NCI-H1105 (cell line): ENCODE data around the gene ATP5PD.
"Not testable (repeated sequence)": the region's sequence is repeated elsewhere in the genome, so short reads cannot be mapped to it uniquely, and the experiment has no call there.

Source experiments
- DNase-seq: peaks from one replicate; lab custom pipeline; 2025; lab: John Stamatoyannopoulos, UW

ATP5PD gene

DNA sequence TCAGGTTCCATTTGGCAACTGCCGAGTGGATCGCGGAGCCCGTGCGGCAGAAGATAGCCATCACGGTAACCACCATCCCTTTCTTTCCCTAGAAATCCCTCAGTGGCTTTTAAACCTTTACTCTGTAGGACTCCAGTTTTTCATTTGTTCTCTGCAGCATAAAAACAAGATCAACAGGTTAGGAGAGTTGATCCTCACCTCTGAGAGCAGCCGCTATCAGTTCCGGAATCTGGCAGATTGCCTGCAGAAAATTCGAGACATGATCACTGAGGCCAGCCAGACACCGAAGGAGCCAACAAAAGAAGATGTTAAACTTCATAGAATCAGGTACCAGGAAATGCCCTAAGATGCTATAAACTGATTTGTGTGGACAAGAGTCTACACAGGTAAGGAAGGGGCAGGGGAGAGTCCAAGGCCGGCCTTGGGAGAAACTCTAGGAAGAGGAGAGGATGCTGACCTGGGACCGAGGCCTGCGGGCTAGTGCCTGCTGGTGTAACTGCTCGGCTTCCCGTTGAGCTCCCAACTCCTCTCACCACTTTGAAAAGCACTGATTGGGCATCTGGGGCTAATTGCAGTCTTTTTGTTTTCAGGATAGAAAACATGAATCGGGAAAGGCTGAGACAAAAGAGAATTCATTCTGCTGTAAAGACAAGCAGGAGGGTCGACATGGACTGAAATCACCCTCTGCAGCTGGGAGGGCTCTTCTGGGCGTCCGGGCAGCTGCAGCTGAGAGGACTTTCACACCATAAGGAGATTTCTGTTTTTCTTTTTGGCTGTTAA is 26.2 kb downstream of the ATP5PD start:
- no peak for DNase-seq

DNA sequence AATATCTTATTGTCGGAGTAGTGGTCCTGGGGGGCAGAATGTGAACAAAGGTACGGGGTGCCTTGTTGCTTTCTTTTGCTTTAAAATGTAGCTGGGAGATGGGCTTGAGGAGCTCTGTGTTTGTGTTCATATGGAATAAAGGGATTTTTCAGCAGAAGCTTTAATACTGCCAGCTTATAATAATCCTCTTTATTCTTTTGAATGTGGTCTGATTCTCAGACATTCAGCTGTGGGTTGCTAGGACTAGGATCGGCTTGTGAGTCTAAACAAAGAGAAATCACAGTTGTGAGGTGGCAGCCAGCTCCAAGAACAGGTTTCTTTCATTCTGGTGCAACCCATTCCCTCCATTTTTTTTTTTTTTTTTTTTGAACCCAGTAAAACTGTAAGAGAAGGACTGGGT is 27.1 kb downstream of the ATP5PD start:
- no peak for DNase-seq

DNA sequence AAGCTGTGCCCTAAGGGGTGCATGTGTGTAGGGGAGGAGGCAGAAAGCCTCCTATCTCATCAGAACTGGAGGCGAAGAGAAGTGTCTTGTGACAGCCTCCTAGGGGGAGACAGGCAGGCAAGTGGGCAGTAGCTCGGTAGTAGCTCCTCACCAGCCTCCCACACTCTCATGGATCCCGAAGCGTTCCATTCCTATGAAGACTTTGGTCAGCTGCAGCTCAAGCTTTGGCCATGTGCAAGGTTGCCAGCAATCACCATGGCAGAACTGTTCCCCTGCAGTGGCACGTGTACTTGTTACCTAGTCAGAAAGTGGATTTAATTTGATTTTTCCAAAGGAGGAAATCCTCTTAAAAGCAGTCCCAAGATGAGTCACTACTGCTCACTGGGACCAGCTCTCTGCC is 27.6 kb downstream of the ATP5PD start:
- no peak for DNase-seq

DNA sequence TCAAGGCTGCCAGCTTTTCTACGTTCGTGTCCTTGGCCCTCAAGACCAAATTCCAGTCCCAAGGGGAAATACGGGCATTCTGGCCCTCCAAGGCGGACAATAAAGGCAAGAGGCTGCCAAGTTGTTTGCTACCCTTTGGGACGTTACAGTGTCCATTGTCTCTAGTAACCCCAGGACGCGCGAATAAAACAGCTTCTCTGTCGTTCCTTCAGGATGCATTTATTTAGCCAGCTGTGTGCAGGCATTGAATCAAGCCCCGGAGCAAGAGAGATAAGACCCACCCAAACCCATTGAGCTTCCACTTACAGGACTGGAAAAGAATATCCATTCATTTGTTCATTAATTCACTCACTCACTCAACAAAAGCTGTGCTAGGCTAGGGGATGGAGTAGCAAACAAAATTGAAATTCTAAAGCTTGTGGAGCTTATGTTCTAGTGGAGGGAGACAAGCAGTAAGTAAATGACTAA is 33.6 kb downstream of the ATP5PD start:
- DNase-seq: no peak

DNA sequence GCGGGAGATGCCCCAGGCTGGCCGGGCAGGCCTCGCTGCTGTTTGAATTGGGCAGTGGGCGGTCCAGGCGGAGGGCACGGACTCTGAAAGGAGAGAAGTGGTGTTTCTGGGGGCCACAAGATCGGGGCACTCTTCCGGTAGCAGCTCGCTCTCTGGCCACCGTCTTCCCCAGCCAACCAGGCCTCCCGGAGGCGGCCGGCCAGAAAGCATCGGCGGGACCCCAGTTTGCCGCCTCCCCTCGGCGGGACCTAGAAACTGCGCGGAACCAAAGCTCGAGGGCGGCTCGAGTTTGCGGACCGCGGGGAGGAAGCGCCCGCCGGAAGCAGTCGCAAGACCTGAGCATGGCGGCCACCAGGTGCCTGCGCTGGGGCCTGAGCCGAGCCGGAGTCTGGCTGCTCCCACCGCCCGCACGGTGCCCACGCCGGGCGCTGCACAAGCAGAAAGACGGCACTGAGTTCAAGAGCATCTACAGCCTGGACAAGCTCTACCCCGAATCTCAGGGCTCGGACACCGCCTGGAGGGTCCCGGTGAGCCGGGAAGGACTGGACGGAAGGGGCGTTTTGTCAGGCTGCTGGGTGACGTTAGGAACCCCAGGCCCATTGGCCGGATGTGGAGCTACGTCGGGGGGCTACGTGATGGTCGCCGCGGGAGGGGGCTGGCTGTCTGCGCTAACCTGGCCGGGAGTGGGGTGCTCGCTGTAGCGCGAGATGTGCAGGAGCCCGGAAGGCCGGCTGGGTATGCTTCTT is 34.2 kb downstream of the ATP5PD start, which contains the start of gene MRPL58:
MRPL58 (plus strand) TSS at position 325 of the 746 bp plus-strand sequence; CDS start at position 342, 17 bp downstream.
- DNase-seq: peak; percentile 79

DNA sequence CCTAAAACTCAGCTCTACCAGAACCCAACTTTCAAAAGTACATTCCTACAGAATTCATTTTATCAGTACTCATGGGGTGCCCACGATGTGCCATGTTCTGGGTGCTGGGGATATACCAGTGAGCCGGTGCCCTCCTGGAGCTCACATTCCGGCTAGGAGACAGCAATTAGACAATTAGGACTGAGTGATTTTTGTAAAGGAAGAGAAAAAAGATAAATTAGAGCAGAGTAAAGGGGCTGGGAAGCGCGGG is 34.7 kb downstream of the ATP5PD start:
- no peak for DNase-seq

DNA sequence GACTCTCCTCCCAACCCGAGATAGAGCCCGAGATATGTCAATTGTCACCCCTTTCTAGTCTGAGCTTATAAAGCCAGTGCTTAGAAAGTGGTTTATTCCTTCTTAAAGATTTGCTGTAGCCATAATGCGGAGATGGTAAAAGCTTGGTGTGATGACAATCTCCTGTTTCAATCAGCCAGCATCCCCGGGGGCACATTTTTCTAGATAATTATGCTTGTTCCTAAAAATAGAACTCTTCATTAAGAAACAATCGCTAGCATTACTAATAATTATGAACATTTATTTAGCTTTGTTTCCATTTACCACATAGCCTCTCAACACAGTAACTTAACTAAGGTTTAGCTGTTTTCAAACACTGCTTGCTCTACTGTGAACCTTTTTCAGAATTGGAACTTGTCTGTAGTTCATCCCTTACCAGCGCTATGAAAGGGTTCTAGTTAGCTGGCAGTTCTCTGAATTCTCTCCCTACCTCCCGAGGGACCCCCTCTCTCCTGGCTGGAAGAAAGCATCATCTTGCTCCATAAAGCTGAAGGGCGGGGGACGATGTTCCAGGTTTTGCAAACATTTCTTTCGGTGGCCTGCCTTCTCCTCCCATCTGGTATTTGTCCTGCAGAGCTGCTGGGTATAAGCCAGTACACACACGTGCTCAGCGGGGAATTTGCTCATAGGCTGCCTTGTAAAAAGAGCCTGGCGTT is 35.2 kb downstream of the ATP5PD start:
- no peak for DNase-seq

DNA sequence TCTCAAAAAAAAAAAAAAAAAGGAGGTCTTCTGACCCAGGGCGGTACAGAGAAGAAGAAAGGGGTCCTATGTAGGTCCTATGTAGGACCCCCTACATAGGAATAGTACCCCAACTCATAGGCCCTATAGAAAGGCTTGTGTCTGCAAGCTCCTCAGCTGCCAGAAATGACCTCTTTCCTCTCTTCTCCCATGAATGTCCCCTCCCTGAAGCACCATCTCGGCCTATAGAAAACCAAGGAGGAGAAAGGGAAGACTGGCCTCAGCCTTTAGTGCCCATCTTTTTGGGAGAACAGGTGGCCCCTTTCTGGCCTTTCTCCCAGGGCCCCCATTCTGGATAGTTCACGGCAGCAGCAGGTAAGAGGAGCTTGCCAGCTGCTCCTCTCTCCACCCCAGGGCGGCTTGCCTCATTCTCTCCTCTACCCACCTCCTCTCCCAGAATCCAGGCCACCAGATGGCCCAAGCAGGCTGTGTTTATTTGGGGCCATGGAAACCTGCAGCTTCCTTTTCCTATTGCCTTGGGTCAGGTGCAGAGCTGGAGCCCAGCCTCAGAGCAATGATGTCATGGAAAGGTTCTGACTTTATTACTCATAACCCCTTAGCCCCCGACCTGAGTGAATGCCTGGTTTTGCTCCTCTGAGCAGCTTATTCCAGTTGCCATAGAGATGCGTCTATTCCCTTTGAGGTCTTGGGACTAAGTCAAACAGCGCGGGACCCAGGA is 35.9 kb downstream of the ATP5PD start:
- no peak for DNase-seq

DNA sequence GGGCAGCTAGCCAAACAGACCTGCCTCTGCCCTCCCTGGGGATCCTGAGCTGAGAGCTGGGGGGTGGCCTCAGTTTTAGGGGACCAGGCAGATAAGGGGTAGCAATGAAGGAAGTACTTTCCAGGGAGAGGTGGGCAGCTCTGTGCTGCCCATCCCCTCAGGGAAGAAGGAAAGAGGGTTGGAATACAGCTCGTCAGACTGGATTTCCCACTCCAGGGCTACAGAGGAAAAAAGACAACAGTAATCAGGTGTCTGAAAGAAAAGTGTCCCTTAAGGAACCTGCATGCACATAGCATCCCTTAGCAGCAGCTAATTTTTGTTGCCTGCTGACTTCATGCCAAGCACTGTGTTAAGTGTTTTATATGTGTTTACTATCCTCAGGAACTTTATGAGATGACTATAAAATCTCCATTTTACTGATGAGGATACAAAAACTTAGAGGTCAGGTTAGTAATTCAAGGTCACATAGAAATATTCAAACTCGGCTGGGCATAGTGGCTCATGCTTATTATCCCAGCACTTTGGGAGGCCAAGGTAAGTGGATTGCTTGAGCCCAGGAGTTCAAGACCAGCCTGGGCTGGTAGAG is 37.5 kb downstream of the ATP5PD start:
- no peak for DNase-seq

DNA sequence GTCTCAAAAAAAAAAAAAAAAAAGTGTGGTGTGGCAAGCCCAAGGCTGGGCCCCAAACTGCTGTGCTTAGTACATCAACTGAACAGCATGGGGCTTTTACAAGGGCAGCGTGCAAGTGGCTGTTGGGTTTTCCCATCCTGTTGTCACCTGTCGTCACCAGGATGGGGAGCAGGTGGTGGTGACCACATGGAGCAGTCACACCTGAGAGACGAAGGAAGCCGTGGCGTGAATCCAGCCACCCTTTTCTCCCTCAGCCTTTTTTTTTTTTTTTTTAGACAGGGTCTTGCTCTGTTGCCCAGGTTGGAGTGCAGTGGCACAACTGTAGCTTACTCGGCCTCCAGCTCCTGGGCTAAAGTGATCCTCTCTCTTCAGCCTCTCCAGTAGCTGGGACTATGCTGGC is 38.4 kb downstream of the ATP5PD start:
- DNase-seq: no peak

DNA sequence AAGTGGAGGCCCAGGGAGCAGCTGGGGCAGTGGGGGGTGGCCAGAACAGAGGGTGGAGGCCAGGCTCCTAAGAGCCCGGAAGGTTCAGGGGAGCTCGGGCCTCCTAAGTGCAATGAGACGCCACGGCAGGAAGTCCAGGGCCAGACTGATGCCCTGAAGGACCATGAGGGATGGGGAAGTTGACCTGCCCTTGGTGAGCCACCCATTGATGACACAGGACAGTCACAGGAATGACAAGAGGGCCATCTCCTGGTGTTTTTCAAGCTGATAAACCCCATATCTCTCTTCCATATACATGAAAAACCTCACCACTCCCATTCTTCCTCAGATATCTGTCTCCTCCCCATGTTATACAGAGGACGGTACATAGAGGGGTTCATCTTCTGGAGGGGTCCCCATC is 40.1 kb downstream of the ATP5PD start:
- DNase-seq: no peak

DNA sequence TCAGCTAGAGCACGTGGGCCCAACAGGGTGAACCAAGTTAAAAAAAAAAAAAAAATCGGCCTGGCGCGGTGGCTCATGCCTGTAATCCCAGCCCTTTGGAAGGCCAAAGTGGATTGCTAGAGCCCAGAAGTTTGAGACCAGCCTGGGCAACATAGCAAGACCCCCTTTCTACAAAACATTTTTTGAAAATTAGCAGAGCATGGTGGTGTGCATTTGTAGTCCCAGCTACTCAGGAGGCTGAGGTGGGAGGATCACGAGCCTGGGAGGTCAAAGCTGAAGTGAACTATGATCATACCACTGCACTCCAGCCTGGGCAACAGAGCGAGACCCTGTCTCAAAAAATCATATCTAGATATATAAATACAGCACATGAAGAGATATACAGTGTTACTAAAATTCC is 40.7 kb downstream of the ATP5PD start:
- not testable (repeated sequence) for DNase-seq

DNA sequence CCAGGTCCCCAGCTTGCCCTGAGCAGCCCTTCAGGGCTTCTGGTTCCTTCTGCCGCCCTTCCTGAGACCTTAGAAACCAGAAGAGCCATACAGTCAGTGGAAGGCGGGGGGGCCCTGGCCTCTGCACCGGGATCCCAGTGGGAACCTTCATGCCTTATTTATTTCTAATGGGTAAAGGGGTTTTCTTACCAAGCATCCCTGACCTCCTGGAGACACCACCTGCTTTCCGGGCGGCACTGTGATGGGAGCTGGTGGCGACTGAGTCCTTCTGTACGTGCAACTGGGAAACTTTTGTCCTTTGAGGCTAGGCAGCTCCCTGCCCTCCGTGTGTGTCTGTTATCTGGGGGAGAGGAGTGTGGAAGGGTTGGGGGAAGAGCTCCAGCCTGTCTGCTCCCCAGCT is 41.5 kb downstream of the ATP5PD start:
- no peak for DNase-seq

DNA sequence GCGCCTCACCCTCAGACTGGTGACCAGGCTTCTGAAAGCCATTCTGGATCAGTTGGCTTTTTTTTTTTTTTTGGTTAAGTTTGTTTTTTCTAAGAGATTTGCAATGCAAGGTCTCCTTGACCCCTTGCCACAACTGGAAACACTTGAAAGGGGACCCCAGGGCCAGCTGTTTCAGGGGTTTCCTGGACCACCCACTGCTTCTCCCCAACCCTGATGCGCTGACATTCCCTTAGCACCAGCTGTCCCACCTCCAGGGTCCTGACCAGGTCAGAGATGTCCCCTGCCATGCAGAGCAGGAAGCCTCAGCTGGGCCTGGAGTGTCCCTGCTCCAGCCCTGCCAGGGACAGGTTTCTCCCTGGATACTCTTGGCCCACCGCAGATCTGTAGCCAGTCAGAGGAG is 42.4 kb downstream of the ATP5PD start:
- no peak for DNase-seq

DNA sequence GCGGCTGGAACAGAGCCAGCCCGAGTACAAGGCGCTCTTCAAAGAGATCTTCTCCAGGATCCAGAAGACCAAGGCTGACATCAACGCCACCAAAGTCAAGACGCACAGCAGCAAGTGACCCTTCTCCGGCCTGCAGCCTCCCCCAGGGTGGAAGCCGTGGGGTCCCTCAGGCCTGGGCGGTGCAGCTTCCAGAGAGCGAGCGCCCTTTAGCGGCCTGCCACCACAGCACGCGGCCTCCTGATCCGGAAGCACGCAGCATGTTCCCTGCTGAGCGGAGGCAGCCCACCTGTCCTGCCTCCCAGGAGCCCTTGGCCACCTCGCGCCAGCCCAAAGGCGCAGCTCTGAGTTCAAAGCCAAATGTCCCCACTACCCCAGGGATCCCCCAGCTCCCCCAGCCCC is 42.8 kb downstream of the ATP5PD start:
- no peak for DNase-seq

DNA sequence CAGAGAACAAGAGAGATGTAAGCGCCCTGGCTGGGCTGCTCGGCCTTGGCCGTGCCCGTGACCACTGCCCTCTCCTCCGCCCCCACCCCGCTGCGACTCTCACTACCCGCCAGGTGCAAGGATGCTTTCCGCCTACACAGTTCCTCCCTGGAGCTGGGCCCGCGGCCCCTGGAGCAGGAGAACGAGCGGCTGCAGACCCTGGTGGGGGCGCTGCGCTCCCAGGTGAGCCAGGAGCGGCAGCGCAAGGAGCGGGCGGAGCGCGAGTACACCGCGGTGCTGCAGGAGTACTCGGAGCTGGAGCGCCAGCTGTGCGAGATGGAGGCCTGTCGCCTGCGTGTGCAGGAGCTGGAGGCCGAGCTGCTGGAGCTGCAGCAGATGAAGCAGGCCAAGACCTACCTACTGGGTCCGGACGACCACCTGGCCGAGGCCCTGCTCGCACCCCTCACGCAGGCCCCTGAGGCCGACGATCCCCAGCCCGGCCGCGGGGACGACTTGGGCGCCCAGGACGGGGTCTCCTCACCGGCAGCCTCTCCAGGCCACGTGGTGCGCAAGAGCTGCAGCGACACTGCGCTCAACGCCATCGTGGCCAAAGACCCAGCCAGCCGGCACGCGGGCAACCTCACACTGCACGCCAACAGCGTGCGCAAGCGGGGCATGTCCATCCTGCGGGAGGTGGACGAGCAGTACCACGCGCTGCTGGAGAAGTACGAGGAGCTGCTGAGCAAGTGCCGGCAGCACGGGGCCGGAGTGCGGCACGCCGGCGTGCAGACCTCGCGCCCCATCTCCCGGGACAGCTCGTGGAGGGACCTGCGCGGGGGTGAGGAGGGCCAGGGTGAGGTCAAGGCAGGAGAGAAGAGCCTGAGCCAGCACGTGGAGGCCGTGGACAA is 43.5 kb downstream of the ATP5PD start:
- no peak for DNase-seq

DNA sequence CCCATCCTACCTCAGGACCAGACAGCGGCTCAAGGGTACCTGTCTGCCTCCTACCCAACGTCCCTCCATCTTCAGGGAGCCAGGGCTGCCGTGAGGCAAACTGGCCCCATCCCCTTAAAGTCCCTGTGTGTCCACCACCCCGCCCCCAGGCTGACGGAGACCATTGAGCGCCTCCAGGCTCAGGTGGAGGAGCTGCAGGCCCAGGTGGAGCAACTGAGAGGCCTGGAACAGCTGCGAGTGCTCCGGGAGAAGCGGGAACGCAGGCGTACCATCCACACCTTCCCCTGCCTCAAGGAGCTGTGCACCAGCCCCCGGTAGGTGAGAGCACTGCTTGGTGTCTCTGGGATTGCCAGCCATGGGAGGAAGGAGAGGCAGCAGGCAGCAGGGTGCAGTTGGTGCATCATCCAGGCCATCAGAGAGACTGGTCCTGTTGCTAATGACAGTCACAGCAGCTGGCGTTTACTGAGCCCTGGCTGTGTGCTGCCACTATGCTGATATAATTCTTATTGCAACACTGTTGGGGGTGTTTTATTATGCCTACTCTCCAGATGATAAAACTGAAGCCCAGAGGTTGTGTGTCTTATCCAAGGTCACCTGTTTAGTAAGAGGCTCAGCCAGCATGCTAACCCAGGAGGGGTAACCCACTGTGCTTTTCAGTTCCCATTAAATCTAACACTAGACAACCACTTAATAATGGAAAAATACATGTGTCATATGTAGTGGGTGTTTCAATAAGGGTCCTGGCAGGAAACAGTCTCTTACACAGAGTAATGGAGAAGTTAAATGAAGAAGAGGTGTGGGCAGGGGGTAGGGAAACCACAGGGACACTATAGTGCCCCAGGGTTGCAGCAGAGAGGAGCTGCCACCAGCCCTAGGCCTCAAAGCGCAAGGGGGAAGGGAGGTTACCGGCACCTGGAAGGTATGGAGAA is 44.6 kb downstream of the ATP5PD start:
- DNase-seq: no peak

DNA sequence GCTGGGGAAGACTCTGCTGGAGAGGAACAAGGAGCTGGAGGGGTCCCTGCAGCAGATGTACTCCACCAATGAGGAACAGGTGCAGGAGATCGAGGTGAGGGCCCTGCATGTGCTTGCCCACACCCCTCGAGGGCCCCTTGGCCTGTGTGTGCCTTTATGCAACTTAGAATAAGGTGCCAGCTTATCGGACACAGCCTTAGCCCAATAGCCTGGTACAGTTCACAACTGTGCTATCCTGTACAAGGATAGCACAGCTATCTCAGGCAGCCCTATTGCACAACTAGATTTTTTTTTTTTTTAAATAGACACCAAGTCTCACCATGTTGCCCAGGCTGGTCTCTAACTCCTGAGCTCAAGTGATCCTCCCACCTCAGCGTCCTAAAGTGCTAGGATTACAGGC is 47.2 kb downstream of the ATP5PD start:
- DNase-seq: no peak

DNA sequence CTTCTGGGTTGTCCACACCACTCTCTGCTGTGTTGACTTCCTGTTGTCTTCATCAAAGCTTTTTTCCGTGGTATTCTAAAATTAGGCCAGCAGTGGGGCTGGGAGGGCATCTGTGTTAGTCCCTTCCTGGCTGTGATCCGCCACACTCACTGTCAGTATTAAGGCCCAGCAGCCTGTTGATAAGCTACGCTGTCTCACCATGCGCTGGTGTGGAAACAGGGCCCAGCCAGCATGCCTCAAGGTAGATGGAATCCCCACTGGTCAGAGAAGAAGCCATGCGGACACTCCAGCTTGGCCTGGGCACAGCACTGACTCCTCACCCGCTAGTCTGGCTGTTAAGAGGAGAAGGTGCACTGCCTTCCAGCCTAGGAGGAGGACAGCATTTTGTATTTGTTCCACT is 48.0 kb downstream of the ATP5PD start:
- no peak for DNase-seq

DNA sequence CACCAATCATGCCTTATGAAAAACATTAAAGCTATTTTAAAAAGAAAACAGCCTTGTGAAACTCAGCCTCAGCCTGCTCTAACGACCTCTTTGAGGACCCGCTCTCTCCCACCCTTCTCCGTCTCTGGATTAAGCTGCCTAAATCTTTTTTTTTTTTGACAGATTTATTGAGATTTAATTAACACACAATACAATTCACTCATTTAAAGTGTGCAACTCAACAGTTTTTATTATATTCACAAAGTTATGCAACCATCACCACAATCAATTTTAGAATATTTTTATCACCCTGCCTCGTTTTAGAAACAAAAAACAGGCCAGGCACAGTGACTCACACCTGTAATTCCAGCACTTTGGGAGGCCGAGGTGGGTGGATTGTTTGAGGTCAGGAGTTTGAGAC is 50.9 kb downstream of the ATP5PD start:
- no peak for DNase-seq
